Measurements from ENCODE around the gene SAA4. TPM values are rescaled to one million over a fixed set of nuclear protein-coding genes. Genes with fewer than 3 reads are reported as not detected.

SAA4 gene, protein sequence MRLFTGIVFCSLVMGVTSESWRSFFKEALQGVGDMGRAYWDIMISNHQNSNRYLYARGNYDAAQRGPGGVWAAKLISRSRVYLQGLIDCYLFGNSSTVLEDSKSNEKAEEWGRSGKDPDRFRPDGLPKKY
- not detected in 2 replicates for total RNA-seq

GRCh38 chr11:18236664-18237356 lies at the start of gene SAA4:
Gene SAA4 (minus strand): TSS chr11:18236802. CDS start chr11:18235926, 876 bp downstream.

GRCh38 chr11:18265949-18266348 lies 29.3 kb upstream of the SAA4 start, which contains the start of gene SAA1:
Gene SAA1 (plus strand): TSS chr11:18266264. CDS start chr11:18266888, 624 bp downstream.

DNA sequence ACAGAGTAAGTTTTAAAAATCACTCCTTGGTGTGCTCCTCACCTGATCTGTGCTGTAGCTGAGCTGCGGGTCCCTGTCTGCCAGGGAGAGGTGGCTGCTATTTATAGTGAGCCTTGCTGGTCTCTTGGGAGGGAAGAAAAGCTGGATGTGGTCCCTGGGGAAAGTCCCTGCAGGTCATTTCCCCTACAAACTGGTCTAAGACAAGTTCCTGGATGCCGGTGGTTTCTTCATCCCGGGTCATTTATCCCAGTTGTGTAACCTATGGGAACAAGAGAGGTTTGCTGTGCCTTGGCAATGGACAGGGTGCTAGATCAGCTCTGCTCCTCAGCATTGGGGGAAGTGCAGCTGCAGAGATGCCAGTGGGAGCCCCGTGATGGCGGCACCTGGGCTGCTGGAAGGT lies 12.0 kb upstream of the SAA4 start, which contains the start of gene SAA2:
Gene SAA2 (minus strand): TSS at position 108 of the 400 bp plus-strand sequence. CDS start 657 bp downstream, outside the sequence.

Small RNA genes lying within 50 kb of the gene (small RNA-seq; reads per million reads assigned to genes)
- gene RNA5SP333 = not detected
- gene RNA5SP334 = not detected

Other genes starting within 250 kb of the SAA4 start
- gene SERGEF, start 223.8 kb downstream of the SAA4 start, total RNA-seq = 15.2 and 18.0 TPM in 2 replicates
- under 0.01 TPM in 2 replicates for gene TPH1, start 190.5 kb downstream of the SAA4 start, total RNA-seq
- gene SAAL1, start 130.7 kb downstream of the SAA4 start, total RNA-seq = 22.8 and 24.2 TPM in 2 replicates
- gene MRGPRX3, start 104.2 kb downstream of the SAA4 start, total RNA-seq = not detected in 2 replicates
- gene MRGPRX4, start 64.0 kb downstream of the SAA4 start, total RNA-seq = not detected in 2 replicates
- not detected in 2 replicates for gene SAA2, start 11.9 kb upstream of the SAA4 start, total RNA-seq
- gene SAA1, start 29.5 kb upstream of the SAA4 start, total RNA-seq = not detected in 2 replicates
- gene HPS5, start 85.3 kb upstream of the SAA4 start, total RNA-seq = 18.7 and 30.7 TPM in 2 replicates
- 76.8 and 80.9 TPM in 2 replicates for gene GTF2H1, start 85.8 kb upstream of the SAA4 start, total RNA-seq
- 755 and 862 TPM in 2 replicates for gene LDHA, start 157.8 kb upstream of the SAA4 start, total RNA-seq
- 0.78 TPM in 1 of 2 replicates, not detected in the other for gene LDHC, start 175.5 kb upstream of the SAA4 start, total RNA-seq
- gene LDHAL6A, start 219.1 kb upstream of the SAA4 start, total RNA-seq = not detected in 2 replicates